ENCODE data around the gene SMYD3. TPM values are rescaled to one million over a fixed set of nuclear protein-coding genes. Genes with fewer than 3 reads are reported as not detected.

SMYD3 gene
- total RNA-seq, 2 donors from 2014 or later, result 16.7 to 18.2 TPM

DNA sequence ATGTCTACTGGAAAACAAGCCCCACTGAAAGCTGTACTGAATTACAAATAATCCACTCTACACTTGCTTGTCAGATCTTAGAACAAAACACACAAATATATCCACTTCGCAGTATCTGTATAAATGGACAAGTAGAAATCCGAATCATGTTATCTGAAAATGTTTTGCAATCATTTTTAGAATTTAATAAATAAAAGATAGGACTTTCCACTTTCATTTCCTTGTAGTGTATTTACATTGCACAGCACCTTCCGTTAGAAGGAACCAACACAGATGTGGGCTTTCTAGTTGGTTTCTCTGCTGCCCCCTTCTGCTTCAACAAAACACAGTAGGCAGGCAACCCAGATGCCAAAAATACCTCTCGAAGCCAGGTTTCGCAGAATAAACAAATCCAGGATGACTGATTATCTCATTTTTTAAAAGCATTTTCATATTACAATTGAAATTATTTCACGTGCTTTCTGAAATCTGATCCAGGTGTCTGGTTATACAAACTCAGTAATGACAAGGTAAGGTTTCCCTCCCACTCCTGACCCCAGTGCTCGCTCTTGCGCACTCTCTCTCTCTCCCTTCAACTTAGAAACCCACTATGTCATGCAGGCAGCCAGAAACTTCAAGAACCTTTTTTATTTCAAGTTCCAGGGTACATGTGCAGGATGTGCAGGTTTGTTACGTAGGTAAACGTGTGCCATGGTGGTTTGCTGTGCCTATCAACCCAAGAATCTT, 389.9 kb downstream of the SMYD3 start:
- intact Hi-C loops (cut with DNase I), result no loop called here
- DNase-seq (ENCODE audit: low spot score), result no peak

- no peak for DNase-seq (ENCODE audit: low spot score)
- intact Hi-C loops (cut with DNase I), result no loop called here
These were observed 392.7 kb downstream of the SMYD3 start for GRCh38 chr1:246114369-246114768.

DNA sequence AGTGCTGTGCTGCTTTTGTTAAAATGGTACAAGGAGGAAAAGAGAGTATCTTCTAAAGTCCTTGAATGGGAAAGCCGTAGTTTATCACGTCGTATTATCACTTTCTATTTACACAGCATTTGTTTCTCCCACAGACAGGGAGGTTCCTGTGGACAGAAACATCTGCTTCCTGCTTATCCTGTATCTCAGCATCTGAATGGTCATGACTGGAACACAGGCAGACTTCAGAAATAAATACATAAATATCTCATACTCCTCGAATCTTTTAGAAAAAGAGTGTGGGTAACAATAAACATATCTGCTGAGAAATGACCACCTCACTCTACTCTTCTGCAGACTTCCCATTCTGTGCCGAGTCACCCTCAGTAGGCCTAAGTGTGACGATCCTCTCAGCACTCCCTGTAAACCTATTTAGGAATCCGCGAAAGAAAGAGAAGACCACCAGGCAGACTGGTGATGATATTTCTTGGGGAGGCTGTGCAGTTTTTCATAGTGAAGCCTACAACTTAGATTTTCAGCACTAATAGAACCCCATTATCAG, 393.5 kb downstream of the SMYD3 start:
- intact Hi-C loops (cut with DNase I), result no loop called here

DNA sequence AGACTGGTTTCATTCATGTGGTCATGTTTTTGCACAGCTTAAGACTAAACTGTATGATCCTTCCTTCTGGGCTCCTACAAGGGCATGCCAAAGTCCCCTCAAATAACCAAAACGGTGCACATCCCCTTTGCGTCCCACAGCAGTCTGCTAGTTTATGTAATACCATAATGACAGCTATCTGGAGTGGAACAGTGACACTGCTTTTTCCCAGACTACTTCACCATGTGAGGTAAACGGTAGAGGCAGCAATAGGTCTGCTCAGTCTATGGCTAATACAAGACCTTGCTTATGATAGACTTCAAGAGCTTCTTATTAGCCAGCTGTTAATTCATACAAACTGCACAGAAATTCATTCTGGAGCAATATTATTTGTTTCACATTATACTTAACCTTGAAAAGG, 395.5 kb downstream of the SMYD3 start:
- intact Hi-C loops (cut with DNase I), result no loop called here

More for the DNA sequence above, 393.5 kb downstream of the SMYD3 start:
- no peak for DNase-seq (ENCODE audit: low spot score)

DNA sequence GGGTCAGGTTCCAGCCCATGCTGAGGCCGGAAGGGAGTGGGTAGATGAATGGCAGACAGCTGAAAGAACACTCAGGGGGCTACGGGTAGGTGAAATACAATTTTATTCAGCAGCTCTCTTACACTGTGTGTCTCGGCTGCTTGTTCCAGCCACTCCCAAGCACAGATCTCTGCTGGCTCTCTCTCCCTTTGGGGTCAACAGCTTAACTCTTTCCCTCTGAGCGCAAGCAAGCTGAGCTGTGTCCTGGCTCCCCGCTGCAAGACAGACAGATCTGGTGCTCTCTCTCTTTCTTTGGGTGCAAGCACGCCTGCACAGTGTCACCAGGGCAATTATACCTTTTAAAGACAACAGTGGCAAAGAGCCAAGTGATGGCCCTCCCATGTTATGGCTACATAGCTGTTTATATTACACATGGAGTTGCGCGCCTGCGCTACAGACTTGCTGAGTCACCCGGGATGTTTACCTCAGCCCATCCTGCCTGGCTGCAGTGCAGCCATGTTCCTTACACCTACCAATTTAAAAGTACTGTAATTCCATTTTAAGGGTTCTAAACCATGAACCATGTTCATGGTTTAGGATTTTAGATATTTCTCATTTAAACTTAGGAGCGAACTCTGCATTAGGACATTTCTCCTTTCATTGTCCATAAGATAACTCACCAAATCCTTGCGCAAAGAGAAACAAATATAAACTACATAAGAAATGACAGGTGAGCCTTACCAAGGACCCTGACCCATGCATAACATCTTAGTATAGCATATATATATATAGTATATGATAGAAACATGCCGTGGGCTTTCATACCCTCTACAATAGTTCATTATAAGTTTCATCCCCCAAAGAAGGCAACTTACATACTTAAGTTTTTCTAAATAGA, 396.5 kb downstream of the SMYD3 start:
- intact Hi-C loops (cut with DNase I), result no loop called here
- no peak for DNase-seq (ENCODE audit: low spot score)

More for the DNA sequence above, 395.5 kb downstream of the SMYD3 start:
- no peak for DNase-seq (ENCODE audit: low spot score)

DNA sequence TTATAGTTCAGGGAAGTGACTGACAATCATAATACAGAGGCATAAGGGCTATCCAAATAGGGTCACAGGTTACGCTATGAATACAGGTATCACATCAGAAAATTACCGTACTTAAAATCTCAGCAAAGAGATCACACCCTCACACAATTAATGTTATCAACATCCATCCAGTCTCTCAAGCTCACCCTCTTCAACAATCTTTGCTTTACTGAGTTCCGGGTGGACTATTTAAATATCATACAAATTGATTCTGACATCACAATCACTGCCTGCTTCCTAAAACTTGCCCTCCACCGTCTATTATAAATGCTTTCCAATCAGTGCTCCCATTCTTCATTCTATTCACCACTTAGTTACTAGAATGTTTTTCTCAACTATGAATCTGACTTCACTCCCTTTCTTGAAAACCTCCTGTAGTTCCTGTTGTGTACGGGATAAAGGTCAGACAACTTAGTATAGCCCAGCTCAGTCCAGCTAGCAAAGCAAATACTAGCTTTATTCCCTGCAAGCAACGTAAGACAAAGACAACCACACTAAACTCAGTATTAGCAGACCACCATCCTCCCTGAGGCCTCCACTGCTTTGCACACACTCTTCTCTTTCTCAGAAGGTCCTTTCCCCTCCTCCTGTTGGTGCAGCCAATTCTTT, 398.7 kb downstream of the SMYD3 start:
- DNase-seq (ENCODE audit: low spot score), result no peak
- intact Hi-C loops (cut with DNase I), result loop anchor here in 1 of 2 donors (5.0 kb wide), 1 partner anchor 116 kb away; no protein-coding TSS in a partner anchor

DNA sequence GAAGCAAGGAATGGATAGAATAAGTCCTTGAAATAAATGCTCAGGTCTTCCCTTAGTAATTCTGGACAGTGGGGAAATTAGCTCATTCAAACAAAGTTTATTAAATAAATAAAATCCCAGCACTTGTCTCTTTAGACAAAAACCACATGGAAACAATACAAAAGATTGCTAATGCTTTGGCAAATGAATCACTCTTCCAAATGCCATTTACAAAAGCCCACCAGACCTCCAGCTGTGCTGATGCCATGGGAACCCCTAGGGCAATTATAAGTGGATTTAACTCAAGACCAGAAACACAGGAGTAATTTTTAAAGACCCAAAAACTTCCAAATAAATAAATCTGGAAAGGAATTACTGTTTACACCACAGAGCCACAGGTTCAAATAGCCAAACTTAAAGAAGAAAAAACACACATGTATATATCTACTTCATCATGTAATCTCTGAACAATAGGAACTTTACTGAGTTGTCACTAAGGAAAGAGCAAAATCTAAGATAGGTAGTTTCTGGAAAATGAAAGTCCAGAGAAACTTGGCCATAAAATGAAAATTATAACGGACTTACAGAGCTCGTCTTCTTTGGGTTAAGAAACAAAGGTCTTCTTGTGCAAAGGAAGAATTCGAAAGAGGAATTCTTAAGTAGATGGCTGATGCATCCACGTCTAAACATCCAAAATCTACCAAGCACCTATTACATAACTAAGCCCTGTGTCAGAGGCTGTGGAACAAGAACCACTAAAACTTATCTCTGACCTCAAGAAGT, 399.4 kb downstream of the SMYD3 start:
- DNase-seq (ENCODE audit: low spot score), result no peak
- intact Hi-C loops (cut with DNase I), result loop anchor here in 1 of 2 donors (5.0 kb wide), 1 partner anchor 115 kb away; no protein-coding TSS in a partner anchor

- intact Hi-C loops (cut with DNase I), result loop anchor here in 1 of 2 donors (5.0 kb wide), 1 partner anchor 114 kb away; no protein-coding TSS in a partner anchor
- no peak for DNase-seq (ENCODE audit: low spot score)
These were observed 400.7 kb downstream of the SMYD3 start for GRCh38 chr1:246106342-246106763.

GRCh38 chr1:246104927-246105326, 402.2 kb downstream of the SMYD3 start:
- DNase-seq (ENCODE audit: low spot score), result no peak
- intact Hi-C loops (cut with DNase I), result loop anchor here in 1 of 2 donors (5.0 kb wide), 1 partner anchor 113 kb away; no protein-coding TSS in a partner anchor

- intact Hi-C loops (cut with DNase I), result loop anchor here in 1 of 2 donors (5.0 kb wide), 1 partner anchor 1432 kb away; no protein-coding TSS in a partner anchor
- no peak for DNase-seq (ENCODE audit: low spot score)
These were observed 407.5 kb downstream of the SMYD3 start for GRCh38 chr1:246099570-246099969.

- intact Hi-C loops (cut with DNase I), result loop anchor here in 1 of 2 donors (5.0 kb wide), 1 partner anchor 1429 kb away; no protein-coding TSS in a partner anchor
- DNase-seq (ENCODE audit: low spot score), result no peak
These were observed 410.7 kb downstream of the SMYD3 start for GRCh38 chr1:246096356-246096755.

GRCh38 chr1:246095443-246095842, 411.6 kb downstream of the SMYD3 start:
- intact Hi-C loops (cut with DNase I), result loop anchor here in 1 of 2 donors (5.0 kb wide), 1 partner anchor 1428 kb away; no protein-coding TSS in a partner anchor
- no peak for DNase-seq (ENCODE audit: low spot score)

GRCh38 chr1:246093230-246093629, 413.8 kb downstream of the SMYD3 start:
- intact Hi-C loops (cut with DNase I), result no loop called here
- DNase-seq (ENCODE audit: low spot score), result no peak

GRCh38 chr1:246092136-246092535, 414.9 kb downstream of the SMYD3 start:
- intact Hi-C loops (cut with DNase I), result no loop called here
- no peak for DNase-seq (ENCODE audit: low spot score)

DNA sequence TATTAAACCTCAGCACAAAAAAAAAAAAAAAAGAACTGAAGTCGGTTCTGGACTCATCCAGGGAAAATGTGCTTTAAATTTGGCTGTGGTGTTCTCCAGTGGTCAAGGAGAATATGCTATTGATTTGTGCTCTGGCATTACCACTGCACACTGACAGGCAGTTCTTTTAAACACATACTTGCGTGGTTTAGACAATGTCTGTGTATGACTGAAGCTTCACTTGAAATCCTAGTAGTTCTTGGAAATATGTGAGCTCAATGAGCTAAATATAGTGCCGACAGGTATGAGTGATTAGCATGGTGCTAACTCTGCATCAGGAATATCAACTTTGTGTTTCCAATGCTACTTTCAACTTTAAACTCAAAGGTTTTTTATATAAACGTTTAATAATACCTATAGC, 415.6 kb downstream of the SMYD3 start:
- intact Hi-C loops (cut with DNase I), result no loop called here
- DNase-seq (ENCODE audit: low spot score), result no peak

GRCh38 chr1:246086191-246086590, 420.9 kb downstream of the SMYD3 start:
- DNase-seq (ENCODE audit: low spot score), result no peak
- intact Hi-C loops (cut with DNase I), result no loop called here

GRCh38 chr1:246083416-246083815, 423.7 kb downstream of the SMYD3 start:
- DNase-seq (ENCODE audit: low spot score), result no peak

GRCh38 chr1:246081856-246082668, 425.0 kb downstream of the SMYD3 start:
- intact Hi-C loops (cut with DNase I), result no loop called here
- DNase-seq (ENCODE audit: low spot score), result no peak

More at GRCh38 chr1:246083416-246083815, 423.7 kb downstream of the SMYD3 start:
- intact Hi-C loops (cut with DNase I), result no loop called here
